PC-3 (cell line): ENCODE results near the gene MDP1. TPM values are rescaled to one million over a fixed set of nuclear protein-coding genes. Genes with fewer than 3 reads are reported as not detected.
A peak's percentile ranks its signal among the peaks of the same experiment; 100 is the strongest.

Experiments
- ATAC-seq: fragments of 200-7000 bp; cut with Tn5 transposase; 2 replicates; pipeline ENCODE4 v1.9.1; 2020; ENCODE audit warnings: mild to moderate bottlenecking, moderate library complexity
- BruUV-seq: library from RNA; stranded (reverse); fragments of 400-500 nt; replicated peaks from 2 replicates; lab custom pipeline; 2021; lab: Mats Ljungman, UMichigan
- CTCF ChIA-PET: fragments of 300-600 bp; sonication (Branson Sonifier 250); formaldehyde crosslinking; loops from one replicate; lab custom pipeline; 2022; ENCODE audit warnings: antibody characterized with exemption; lab: Charles Lee
- POLR2A ChIA-PET: fragments of 300-600 bp; sonication (Branson Sonifier 250); formaldehyde crosslinking; loops from one replicate; lab custom pipeline; 2022; ENCODE audit warnings: antibody characterized with exemption; ENCODE audit not compliant: unreplicated experiment; lab: Charles Lee
- DNase-seq: peaks from one replicate; pipeline ENCODE4 v3.0.0-alpha.2; 2015
- H2AFZ ChIP-seq: fragments of 300-600 bp; sonication (generic); 2 replicates; pipeline ENCODE4 v1.6.0; 2016; ENCODE audit warnings: antibody characterized with exemption, low read length
- H3F3A ChIP-seq: fragments of 300-600 bp; sonication (generic); one replicate; pipeline ENCODE4 v1.6.0; 2017; ENCODE audit warnings: antibody characterized with exemption, low read length, control low read depth, mild to moderate bottlenecking; ENCODE audit not compliant: unreplicated experiment
- H3K27ac ChIP-seq: fragments of 300-600 bp; sonication (generic); 2 replicates; pipeline ENCODE4 v1.5.1; 2016; ENCODE audit warnings: mild to moderate bottlenecking, low read length
- H3K27me3 ChIP-seq: fragments of 300-600 bp; sonication (generic); 2 replicates; pipeline ENCODE4 v1.6.1; 2016; ENCODE audit warnings: low read length, mixed read lengths
- H3K36me3 ChIP-seq: fragments of 300-600 bp; sonication (generic); 2 replicates; pipeline ENCODE4 v1.6.1; 2016; ENCODE audit warnings: low read depth, mixed run types, low read length, mixed read lengths
- H3K4me1 ChIP-seq: fragments of 300-600 bp; sonication (generic); 2 replicates; pipeline ENCODE4 v1.5.1; 2016; ENCODE audit warnings: low read length; ENCODE audit not compliant: insufficient read depth
- H3K4me2 ChIP-seq: fragments of 300-600 bp; sonication (generic); 2 replicates; pipeline ENCODE4 v1.6.0; 2016; ENCODE audit warnings: low read length
- H3K4me3 ChIP-seq: fragments of 300-600 bp; sonication (generic); 2 replicates; pipeline ENCODE4 v1.5.1; 2016; ENCODE audit warnings: mild to moderate bottlenecking, low read length, mixed read lengths
- H3K79me2 ChIP-seq: fragments of 300-600 bp; sonication (generic); 2 replicates; pipeline ENCODE4 v1.6.1; 2017; ENCODE audit warnings: low read length, mixed read lengths
- H3K9ac ChIP-seq: fragments of 300-600 bp; sonication (generic); 2 replicates; pipeline ENCODE4 v1.6.0; 2016; ENCODE audit warnings: mild to moderate bottlenecking, low read length
- H3K9me2 ChIP-seq: fragments of 300-600 bp; sonication (generic); replicated peaks from 2 replicates; pipeline ENCODE4 v1.6.1; 2016; ENCODE audit warnings: mixed run types, low read length, mixed read lengths
- H3K9me3 ChIP-seq: fragments of 300-600 bp; sonication (generic); 2 replicates; pipeline ENCODE4 v1.6.1; 2016; ENCODE audit warnings: low read length, mixed read lengths
- H4K20me1 ChIP-seq: fragments of 300-600 bp; sonication (generic); 2 replicates; pipeline ENCODE4 v1.6.1; 2016; ENCODE audit warnings: low read length, mixed read lengths
- EZH2 ChIP-seq: fragments of 300-600 bp; sonication (generic); IDR thresholded peaks from one replicate; pipeline ENCODE4 v1.6.1; 2017; ENCODE audit warnings: antibody characterized with exemption, mild to moderate bottlenecking, low read length; ENCODE audit not compliant: unreplicated experiment
- EZH2phosphoT487 ChIP-seq: fragments of 300-600 bp; sonication (generic); IDR thresholded peaks from 2 replicates; pipeline ENCODE4 v1.6.1; 2018; ENCODE audit warnings: mild to moderate bottlenecking, antibody characterized with exemption, low read length, borderline replicate concordance
- intact Hi-C: fragments of 100-400 bp; cut with micrococcal nuclease; formaldehyde crosslinking; loops from 2 replicates; pipeline ENCODE4 v1.9.0; 2023
- total RNA-seq: library from RNA; depleted of rRNA; stranded (reverse); fragments of >200 nt; gene quantifications from 2 replicates; pipeline ENCODE4 v1.2.3, GENCODE V29; 2014
- TF ChIP-seq, protein P1 (sequence below): fragments of 300-600 bp; sonication (generic); conservative IDR thresholded peaks from 2 replicates; pipeline ENCODE4 v1.5.1; 2017; ENCODE audit warnings: antibody characterized with exemption, low read depth, mild to moderate bottlenecking, low read length

Gene MDP1
- total RNA-seq, 1 experiment from 2014 or later, result 23.5 TPM

DNA sequence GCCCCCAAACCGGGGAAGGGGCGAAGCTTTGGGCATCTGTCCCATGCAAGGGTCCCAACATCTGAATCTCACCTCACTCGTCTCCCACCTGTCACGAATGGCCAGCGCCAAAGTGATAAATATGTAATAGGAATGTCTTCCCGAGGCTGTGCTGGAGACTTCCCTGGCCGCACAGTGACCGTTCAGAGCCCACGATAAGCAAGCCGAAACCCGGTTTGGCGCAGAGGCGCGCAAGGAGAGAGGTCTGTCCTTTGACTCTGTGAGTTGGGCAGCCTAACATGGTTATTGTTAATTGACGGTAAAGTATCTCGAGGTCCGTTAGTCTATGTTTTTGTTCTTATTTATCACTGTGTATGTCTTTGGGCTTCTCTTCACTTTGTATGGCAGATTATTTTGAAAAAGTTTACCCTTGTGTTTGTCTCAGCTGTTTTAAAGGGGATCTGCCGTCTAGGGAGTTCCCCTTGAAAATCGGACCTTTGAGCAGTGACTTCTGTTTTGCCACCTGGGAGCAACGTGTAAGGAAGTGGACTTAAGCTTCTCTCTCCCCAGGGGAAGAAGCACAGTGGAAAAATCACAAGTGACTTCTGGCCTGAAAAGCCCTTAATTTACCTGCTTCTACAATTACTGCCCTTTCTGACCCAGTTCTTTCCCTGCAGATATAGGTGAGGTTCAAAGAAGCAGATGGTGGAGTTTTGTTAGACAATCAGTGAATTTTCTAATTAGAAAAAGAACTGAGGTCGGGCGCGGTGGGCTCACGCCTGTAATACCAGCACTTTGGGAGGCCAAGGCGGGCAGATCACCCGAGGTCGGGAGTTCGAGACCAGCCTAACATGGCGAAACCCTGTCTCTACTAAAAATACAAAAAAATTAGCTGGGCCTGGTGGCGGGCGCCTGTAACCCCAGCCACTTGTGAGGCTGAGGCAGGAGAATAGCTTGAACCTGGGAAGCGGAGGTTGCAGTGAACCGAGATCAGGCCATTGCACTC, 19.5 kb downstream of the MDP1 start:
- Histone ChIP-seq H3K4me1 (peaks cover 9% of the 10 kb centered on the region), H2AFZ (peak overlapping the region; percentile 99), H3K9me2 (no peaks in the 10 kb centered on the region), H3K27me3 (no peaks in the 10 kb centered on the region), H3F3A (no peaks in the 10 kb centered on the region), H3K4me3 (peak overlapping the region; percentile 86), H3K9ac (peak overlapping the region; percentile 99), H3K36me3 (peaks cover 9% of the 10 kb centered on the region), H3K27ac (peak overlapping the region; percentile 89), H4K20me1 (no peaks in the 10 kb centered on the region), H3K4me2 (peak overlapping the region; percentile 97), H3K9me3 (no peaks in the 10 kb centered on the region), H3K79me2 (peaks cover 57% of the 10 kb centered on the region)
- intact Hi-C loops, result loop anchor here (2.0 kb wide), 1 partner anchor 16 kb away; the partner anchor contains the start of gene CHMP4A
- ChIA-PET POLR2A (interaction anchor here (0.5 to 0.7 kb wide), 2 partner anchors 60 to 81 kb away, joined by 3 to 4 read pairs; partner anchors contain the start of gene PSME1), CTCF (no interaction called here)
- ATAC-seq, result peak; percentile 29
- peak; percentile 11 for DNase-seq
- no peak for TF ChIP-seq EZH2
- TF ChIP-seq EZH2phosphoT487, result no peak
- TF ChIP-seq, protein P1, sequence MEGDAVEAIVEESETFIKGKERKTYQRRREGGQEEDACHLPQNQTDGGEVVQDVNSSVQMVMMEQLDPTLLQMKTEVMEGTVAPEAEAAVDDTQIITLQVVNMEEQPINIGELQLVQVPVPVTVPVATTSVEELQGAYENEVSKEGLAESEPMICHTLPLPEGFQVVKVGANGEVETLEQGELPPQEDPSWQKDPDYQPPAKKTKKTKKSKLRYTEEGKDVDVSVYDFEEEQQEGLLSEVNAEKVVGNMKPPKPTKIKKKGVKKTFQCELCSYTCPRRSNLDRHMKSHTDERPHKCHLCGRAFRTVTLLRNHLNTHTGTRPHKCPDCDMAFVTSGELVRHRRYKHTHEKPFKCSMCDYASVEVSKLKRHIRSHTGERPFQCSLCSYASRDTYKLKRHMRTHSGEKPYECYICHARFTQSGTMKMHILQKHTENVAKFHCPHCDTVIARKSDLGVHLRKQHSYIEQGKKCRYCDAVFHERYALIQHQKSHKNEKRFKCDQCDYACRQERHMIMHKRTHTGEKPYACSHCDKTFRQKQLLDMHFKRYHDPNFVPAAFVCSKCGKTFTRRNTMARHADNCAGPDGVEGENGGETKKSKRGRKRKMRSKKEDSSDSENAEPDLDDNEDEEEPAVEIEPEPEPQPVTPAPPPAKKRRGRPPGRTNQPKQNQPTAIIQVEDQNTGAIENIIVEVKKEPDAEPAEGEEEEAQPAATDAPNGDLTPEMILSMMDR, result no peak
- TSS peak; percentile 77 for BruUV-seq

DNA sequence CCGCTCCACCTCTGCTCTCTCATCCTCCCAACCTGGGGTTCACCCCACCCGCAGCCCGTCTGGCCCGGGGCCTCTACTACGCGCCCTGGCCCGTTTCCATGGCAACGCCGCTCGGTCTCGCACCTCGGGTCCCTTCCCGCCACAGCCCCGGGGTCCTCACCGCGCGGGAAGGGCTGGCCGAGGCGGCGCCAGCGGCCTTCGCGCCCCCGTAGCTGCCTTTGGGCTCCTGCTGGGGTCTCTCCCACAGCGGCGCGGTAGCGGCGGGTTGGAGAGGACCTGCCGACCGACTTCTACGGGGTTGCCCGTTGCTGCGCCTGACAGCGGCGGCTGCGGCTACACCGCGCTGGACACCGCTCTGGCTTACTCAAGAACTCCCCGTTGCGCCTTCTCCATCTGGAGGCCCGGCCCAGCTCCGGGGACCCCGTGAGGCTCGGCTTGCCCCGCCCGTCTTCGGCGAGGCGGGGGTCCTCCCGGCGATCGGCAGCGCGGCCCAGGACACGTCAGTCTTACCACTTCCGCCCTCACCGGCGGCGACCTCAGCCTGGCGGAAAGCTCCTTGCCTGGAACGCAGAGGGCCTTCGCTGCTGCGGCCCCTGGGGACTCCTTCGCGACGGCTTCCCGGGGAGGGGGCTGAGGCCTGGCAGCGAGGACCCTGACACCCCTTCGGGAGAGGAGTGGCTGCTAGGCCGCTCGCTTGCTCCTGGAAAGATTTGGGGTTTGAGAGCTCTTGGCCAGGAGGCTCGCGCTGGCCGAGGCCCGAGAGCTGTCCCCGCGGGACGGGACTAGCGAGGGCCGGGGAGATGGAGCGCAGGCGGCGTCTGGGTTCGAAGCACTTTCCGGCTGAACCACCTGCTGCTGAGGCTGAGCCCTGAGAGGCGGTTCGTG, 20.4 kb downstream of the MDP1 start, which contains the start of gene TM9SF1:
TSS of gene TM9SF1 (minus strand) at position 256 of the 885 bp plus-strand sequence. CDS start 422 bp downstream, outside the sequence.
- Histone ChIP-seq H3K4me2 (peak within 1 kb of the TSS; percentile 97), H3K9me3 (no peaks in the 10 kb centered on the region), H3F3A (no peaks in the 10 kb centered on the region), H3K27ac (peak within 1 kb of the TSS; percentile 89), H3K36me3 (peaks cover 8% of the 10 kb centered on the region; the same call in 1 of the 2 replicates), H3K4me3 (peak within 1 kb of the TSS; percentile 86), H2AFZ (peak within 1 kb of the TSS; percentile 99), H3K79me2 (peaks cover 59% of the 10 kb centered on the region), H4K20me1 (no peaks in the 10 kb centered on the region), H3K9ac (peak within 1 kb of the TSS; percentile 99), H3K9me2 (no peaks in the 10 kb centered on the region), H3K4me1 (peaks cover 9% of the 10 kb centered on the region), H3K27me3 (no peaks in the 10 kb centered on the region)
- TF ChIP-seq, protein P1, result no peak
- TF ChIP-seq EZH2 (no peak), EZH2phosphoT487 (no peak)
- DNase-seq, result peak; percentile 78
- no TSS peak for BruUV-seq
- ChIA-PET POLR2A (no interaction called here), CTCF (interaction anchor here (0.8 kb wide), 1 partner anchor 34 kb away, joined by 3 read pairs; the partner anchor contains the start of gene IRF9)
- ATAC-seq, result peak; percentile 94
- intact Hi-C loops, result loop anchor here (1.0 to 2.0 kb wide), 2 partner anchors 17 to 46 kb away; partner anchors contain the start of gene CHMP4A
